OCI-LY1 (cell line): ENCODE measurements around the gene CLASRP.
A peak's percentile ranks its signal among the peaks of the same experiment; 100 is the strongest.

Experiments
- H2AFZ ChIP-seq: fragments of 200-600 bp; sonication (generic), shearing (Covaris generic); 2 replicates; pipeline ENCODE4 v1.6.0; 2014; ENCODE audit warnings: antibody characterized with exemption, mild to moderate bottlenecking, low read length
- H3F3A ChIP-seq: fragments of 200-600 bp; sonication (generic), shearing (Covaris generic); 2 replicates; pipeline ENCODE4 v1.6.0; 2014; ENCODE audit warnings: mild to moderate bottlenecking, antibody characterized with exemption, low read length, moderate library complexity; ENCODE audit not compliant: insufficient read depth
- H3K27ac ChIP-seq: fragments of 200-600 bp; sonication (generic); 2 replicates; pipeline ENCODE4 v1.5.1; 2014; ENCODE audit warnings: low read length, mixed run types, mild to moderate bottlenecking, low read depth; ENCODE audit not compliant: poor library complexity, severe bottlenecking
- H3K27me3 ChIP-seq: fragments of 200-600 bp; sonication (generic); 2 replicates; pipeline ENCODE4 v1.6.0; 2014; ENCODE audit warnings: antibody characterized with exemption, mild to moderate bottlenecking, low read length, moderate library complexity; ENCODE audit not compliant: insufficient read depth
- H3K36me3 ChIP-seq: fragments of 200-600 bp; sonication (generic); 2 replicates; pipeline ENCODE4 v1.6.1; 2014; ENCODE audit warnings: mild to moderate bottlenecking, antibody characterized with exemption, low read length, moderate library complexity, mixed read lengths; ENCODE audit not compliant: insufficient read depth
- H3K4me1 ChIP-seq: fragments of 200-600 bp; sonication (generic); 2 replicates; pipeline ENCODE4 v1.5.1; 2014; ENCODE audit warnings: mild to moderate bottlenecking, low read length, moderate library complexity; ENCODE audit not compliant: insufficient read depth, severe bottlenecking
- H3K4me2 ChIP-seq: fragments of 200-600 bp; sonication (generic), shearing (Covaris generic); 2 replicates; pipeline ENCODE4 v1.6.1; 2014; ENCODE audit warnings: low read length
- H3K4me3 ChIP-seq: fragments of 200-600 bp; sonication (generic); 2 replicates; pipeline ENCODE4 v1.5.1; 2014; ENCODE audit warnings: low read length, low read depth, mild to moderate bottlenecking, mixed read lengths; ENCODE audit not compliant: poor library complexity, severe bottlenecking
- H3K79me2 ChIP-seq: fragments of 200-600 bp; shearing (Covaris generic); 2 replicates; pipeline ENCODE4 v1.6.1; 2016; ENCODE audit warnings: mixed run types, low read length, mixed read lengths; ENCODE audit not compliant: insufficient read depth
- H3K9ac ChIP-seq: fragments of 200-600 bp; sonication (generic), shearing (Covaris generic); 2 replicates; pipeline ENCODE4 v1.6.1; 2014; ENCODE audit warnings: mild to moderate bottlenecking, low read length, mixed read lengths
- H3K9me2 ChIP-seq: fragments of 200-600 bp; sonication (generic), shearing (Covaris generic); 2 replicates; pipeline ENCODE4 v1.6.1; 2014; ENCODE audit warnings: low read depth, mild to moderate bottlenecking, low read length, mixed read lengths
- H3K9me3 ChIP-seq: fragments of 200-600 bp; shearing (Covaris generic); 2 replicates; pipeline ENCODE4 v1.6.1; 2014; ENCODE audit warnings: low read length, mixed read lengths
- H4K20me1 ChIP-seq: fragments of 200-600 bp; sonication (generic), shearing (Covaris generic); 2 replicates; pipeline ENCODE4 v1.6.0; 2016; ENCODE audit warnings: mild to moderate bottlenecking, low read length; ENCODE audit not compliant: insufficient read depth
- EZH2 ChIP-seq: fragments of 200-600 bp; sonication (generic), shearing (Covaris generic); IDR thresholded peaks from 2 replicates; pipeline ENCODE4 v1.8.0; 2017; ENCODE audit warnings: borderline replicate concordance, mixed run types, mild to moderate bottlenecking, antibody characterized with exemption, low read length, moderate library complexity, mixed read lengths
- TF ChIP-seq, protein P1 (sequence below): fragments of 200-600 bp; sonication (generic), shearing (Covaris generic); IDR thresholded peaks from 2 replicates; pipeline ENCODE4 v1.5.1; 2017; ENCODE audit warnings: mild to moderate bottlenecking, antibody characterized with exemption, low read length, moderate library complexity, mixed read lengths

CLASRP gene

DNA sequence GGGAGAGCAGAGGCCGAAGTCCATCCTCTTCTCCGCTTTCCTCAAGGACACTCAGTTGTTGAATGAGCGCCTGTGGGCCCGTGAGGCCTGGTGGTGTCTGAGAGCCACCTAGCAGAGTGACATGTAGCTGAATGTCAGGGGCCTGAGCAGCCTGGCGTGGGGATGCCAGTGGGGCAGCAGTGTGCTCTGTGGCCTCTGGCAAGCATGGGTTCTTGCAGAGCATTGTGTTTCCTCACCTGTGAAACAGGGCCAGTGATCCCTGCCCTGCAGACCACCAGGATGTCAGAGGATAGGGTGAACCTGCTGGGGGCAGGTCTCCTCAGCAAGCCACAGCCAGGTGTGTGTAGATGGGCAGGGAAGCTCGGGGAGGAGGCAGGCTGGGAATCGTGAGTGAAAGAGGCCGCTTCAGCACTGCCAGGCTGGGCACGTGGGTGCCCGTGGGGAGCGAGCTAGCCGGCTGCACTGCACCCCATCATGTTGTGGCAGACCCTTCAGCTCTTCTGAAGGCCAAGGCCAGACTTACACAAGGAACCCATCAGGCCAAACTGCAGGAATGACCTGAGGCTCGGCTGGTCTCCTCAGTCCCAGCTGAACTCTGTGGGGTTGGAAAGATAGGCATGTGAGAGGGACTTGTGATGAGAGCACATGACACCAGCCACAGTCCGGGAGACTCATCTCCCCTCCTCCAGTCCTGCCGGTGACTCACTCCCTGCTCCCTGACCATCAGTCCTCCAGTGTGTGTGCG lies 59.1 kb downstream of the CLASRP start:
- peak overlapping the region; percentile 34; the same call in 1 of the 2 replicates for H3K4me2 ChIP-seq
- no peak overlapping the region for H3K27ac ChIP-seq
- H3K4me3 ChIP-seq: no peak overlapping the region
- peaks cover 59% of the 10 kb centered on the region for H3K4me1 ChIP-seq
- peaks cover 40% of the 10 kb centered on the region for H3K79me2 ChIP-seq
- peaks cover 18% of the 10 kb centered on the region for H3K36me3 ChIP-seq
- no peak overlapping the region for H2AFZ ChIP-seq
- no peaks in the 10 kb centered on the region for H3K27me3 ChIP-seq
- no peaks in the 10 kb centered on the region for H3K9me2 ChIP-seq
- no peak for TF ChIP-seq EZH2
- TF ChIP-seq, protein P1, sequence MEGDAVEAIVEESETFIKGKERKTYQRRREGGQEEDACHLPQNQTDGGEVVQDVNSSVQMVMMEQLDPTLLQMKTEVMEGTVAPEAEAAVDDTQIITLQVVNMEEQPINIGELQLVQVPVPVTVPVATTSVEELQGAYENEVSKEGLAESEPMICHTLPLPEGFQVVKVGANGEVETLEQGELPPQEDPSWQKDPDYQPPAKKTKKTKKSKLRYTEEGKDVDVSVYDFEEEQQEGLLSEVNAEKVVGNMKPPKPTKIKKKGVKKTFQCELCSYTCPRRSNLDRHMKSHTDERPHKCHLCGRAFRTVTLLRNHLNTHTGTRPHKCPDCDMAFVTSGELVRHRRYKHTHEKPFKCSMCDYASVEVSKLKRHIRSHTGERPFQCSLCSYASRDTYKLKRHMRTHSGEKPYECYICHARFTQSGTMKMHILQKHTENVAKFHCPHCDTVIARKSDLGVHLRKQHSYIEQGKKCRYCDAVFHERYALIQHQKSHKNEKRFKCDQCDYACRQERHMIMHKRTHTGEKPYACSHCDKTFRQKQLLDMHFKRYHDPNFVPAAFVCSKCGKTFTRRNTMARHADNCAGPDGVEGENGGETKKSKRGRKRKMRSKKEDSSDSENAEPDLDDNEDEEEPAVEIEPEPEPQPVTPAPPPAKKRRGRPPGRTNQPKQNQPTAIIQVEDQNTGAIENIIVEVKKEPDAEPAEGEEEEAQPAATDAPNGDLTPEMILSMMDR: no peak
- no peaks in the 10 kb centered on the region for H3K9me3 ChIP-seq
- H4K20me1 ChIP-seq: no peaks in the 10 kb centered on the region
- no peaks in the 10 kb centered on the region for H3F3A ChIP-seq
- no peak overlapping the region; the same call in 1 of the 2 replicates for H3K9ac ChIP-seq

DNA sequence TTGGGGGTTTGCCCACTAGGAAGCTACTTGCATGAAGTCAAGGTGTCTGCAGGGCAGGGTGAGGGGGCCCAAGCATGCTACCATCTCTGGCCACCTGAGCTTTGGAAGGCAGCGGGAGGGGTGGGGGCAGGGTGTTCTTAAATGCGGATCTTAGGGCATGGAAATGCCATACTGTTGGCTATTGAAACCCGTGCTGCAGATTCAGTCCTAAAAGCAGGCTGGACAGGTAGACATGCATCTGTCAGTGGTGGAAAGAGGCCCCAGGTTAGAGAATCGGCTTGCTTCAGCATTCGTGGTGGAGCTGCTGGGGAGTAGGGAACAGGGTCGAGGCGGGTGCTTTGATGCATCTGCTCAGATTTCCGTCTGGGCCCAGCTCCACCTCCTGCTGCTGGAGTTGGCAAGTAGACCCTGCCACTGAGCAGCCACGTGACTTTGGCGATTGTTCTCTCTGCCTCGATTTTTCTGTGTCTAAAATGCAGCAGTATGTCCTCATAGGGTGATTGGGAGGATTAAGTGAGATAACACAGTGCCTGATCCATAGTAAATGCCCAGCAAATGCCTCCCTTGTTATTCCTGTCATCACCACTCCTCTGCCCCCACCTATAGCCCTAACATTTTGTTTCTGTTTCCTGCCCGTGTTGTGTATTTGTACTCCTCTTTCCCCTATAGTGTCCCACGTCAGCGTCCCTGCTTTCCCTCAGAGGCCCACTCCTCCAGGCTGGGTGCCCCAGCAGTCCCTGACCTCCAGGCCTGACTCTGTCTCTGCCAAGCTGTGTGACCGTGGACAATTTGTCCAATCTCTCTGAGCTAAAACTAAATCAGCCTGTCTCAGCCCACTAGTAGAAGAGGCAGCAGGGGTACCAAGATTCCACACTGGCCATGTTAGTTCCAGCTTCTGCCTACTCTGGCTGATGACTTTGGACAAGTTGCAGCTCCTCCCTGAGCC lies 59.9 kb downstream of the CLASRP start:
- Histone ChIP-seq H3K27me3 (no peaks in the 10 kb centered on the region), H3K9me2 (no peaks in the 10 kb centered on the region), H3K4me1 (peaks cover 65% of the 10 kb centered on the region), H3K4me3 (no peak overlapping the region), H4K20me1 (no peaks in the 10 kb centered on the region), H3K36me3 (peaks cover 18% of the 10 kb centered on the region), H3K4me2 (peak overlapping the region; percentile 34; the same call in 1 of the 2 replicates), H3K9ac (no peak overlapping the region), H2AFZ (no peak overlapping the region), H3F3A (no peaks in the 10 kb centered on the region), H3K27ac (no peak overlapping the region), H3K9me3 (no peaks in the 10 kb centered on the region), H3K79me2 (peaks cover 33% of the 10 kb centered on the region)
- no peak for TF ChIP-seq EZH2
- TF ChIP-seq, protein P1: no peak

DNA sequence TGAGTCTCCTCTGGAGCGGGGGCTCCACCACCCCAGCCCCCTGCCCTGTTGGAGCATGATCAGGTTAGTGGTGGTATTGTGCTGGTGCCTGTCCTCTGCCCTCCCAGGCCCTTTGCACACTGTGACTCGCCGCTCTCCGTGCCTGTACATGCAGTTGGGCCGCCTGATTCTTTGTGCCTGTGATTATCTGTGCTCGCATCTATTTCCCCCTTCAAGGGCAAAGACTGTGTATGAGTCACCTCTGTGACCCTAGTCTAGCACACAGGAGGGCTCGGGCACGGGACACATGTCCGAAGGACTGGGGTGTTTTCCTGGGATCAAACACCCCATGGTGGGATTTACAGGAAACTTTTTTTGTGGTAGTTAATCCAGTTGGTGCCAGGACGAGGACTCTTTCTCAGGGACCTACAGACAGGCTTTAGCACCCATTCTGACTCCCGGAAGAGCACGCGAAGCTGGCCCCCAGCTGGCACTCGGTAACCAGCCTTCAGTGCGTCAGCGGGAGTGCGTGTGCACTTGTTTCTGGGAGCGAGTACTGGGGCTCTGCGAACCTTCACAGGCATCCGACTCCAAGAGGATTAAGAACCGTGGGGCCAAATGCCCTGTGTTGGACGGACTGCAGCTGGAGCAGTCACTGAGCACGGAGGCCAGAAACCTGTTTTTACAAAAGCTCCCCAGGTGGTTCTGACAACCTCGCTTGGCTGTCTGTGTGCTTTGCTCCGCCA lies 60.8 kb downstream of the CLASRP start:
- no peaks in the 10 kb centered on the region for H3F3A ChIP-seq
- H3K27ac ChIP-seq: no peak overlapping the region
- H3K36me3 ChIP-seq: peaks cover 17% of the 10 kb centered on the region
- H3K9me2 ChIP-seq: no peaks in the 10 kb centered on the region
- H3K4me2 ChIP-seq: no peak overlapping the region
- TF ChIP-seq EZH2: no peak
- TF ChIP-seq, protein P1: no peak
- H3K4me1 ChIP-seq: peaks cover 65% of the 10 kb centered on the region
- no peak overlapping the region for H3K4me3 ChIP-seq
- no peaks in the 10 kb centered on the region for H3K9me3 ChIP-seq
- peaks cover 25% of the 10 kb centered on the region for H3K79me2 ChIP-seq
- H3K27me3 ChIP-seq: no peaks in the 10 kb centered on the region
- H4K20me1 ChIP-seq: no peaks in the 10 kb centered on the region
- no peak overlapping the region for H3K9ac ChIP-seq
- no peak overlapping the region for H2AFZ ChIP-seq
